ENCODE data around the gene ZNF99.

DNA sequence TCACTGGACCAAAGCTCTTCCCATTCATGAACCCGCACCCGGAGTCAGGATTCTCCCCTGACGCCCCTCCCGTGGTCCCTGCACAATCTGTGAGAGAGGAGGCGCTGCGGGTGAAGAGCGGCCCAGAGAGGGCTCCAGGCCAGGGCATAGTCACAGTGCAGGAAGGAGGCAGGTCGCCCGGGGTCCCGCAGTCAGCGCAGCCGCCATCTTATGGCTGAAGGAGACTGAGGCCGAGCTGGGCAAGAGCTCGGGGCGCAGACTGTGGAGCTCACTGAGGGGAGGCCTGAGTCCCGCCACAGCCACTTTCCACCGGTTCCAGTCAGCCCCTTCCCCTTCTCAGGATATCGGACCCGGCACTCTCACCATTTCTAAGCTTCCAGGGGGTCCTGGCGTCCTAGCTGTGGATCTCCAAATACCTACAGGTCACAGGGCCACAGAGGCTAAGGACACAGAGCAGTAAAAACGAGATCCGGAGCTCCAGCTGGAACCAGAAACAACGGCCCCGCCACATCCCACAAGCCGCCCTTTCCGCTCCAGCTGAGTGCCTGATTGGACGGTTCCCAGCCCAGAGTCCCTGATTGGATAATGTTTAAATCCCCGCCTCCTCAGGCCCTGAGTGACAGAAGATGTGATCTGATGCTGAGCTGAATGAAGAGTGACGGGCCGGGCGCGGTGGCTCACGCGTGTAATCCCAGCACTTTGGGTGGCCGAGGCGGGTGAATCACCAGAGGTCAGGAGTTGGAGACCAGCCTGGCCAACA, at the start of gene ZNF99:
- no peak for TF ChIP-seq POLR2A (IDR thresholded peaks at IDR 0.05)
- no peak for TF ChIP-seq POLR2AphosphoS5 (IDR thresholded peaks at IDR 0.05)
- TF ChIP-seq, protein P1, sequence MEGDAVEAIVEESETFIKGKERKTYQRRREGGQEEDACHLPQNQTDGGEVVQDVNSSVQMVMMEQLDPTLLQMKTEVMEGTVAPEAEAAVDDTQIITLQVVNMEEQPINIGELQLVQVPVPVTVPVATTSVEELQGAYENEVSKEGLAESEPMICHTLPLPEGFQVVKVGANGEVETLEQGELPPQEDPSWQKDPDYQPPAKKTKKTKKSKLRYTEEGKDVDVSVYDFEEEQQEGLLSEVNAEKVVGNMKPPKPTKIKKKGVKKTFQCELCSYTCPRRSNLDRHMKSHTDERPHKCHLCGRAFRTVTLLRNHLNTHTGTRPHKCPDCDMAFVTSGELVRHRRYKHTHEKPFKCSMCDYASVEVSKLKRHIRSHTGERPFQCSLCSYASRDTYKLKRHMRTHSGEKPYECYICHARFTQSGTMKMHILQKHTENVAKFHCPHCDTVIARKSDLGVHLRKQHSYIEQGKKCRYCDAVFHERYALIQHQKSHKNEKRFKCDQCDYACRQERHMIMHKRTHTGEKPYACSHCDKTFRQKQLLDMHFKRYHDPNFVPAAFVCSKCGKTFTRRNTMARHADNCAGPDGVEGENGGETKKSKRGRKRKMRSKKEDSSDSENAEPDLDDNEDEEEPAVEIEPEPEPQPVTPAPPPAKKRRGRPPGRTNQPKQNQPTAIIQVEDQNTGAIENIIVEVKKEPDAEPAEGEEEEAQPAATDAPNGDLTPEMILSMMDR (IDR thresholded peaks at IDR 0.05), result no peak

Data from stomach (tissue), 4 donors.